T follicular helper cell (primary cell): ENCODE data around the gene SOS1.
A peak's percentile ranks its signal among the peaks of the same experiment; 100 is the strongest.
"Not testable (repeated sequence)": the region's sequence is repeated elsewhere in the genome, so short reads cannot be mapped to it uniquely, and the experiment has no call there.

Source experiments
- DNase-seq: peaks from one replicate; pipeline ENCODE4 v3.0.0-alpha.2; 2020; ENCODE audit warnings: low read depth
- total RNA-seq, 2 experiments: gene quantifications; one replicate each; lab custom pipeline; 2026; lab: John Stamatoyannopoulos, UW

SOS1 gene
- total RNA-seq: 64.9 to 321 reads per million in 2 experiments

DNA sequence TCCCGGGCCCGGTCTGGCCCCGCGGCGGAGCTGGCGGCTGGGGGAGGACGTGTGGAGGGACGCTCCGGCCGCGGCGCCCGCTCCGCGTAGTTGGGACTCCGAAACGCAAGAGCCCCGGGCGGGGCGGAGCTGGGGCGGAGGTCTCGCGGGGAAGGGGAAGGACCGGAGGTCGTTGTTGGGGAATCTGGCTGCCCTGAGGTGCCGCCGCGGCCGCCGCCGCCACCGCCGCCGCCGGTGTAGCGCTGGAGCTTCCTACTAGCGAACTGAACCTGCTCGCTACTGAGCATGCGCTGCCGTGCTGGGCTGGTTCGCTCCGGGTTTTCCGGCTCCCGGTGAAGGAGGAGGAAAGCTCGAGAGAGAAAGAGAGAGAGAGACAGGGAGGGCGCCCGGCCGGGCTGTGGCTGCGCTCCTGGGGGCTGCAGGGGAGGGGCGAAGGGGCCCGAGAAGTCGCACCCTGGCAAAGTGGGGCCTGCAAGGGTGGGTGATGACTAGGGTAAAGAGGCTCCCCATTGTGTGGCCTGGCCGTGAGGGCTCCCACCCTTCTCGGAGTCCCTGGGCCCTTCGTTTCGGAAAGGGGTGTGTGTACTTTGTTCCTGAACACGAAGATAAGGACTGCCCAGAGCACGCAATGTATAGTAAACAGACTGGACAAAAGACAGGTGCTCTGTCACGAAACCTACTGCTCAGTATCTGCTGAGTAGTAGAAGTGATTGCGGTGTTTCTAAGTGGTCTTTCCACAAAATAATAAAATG, at the start of gene SOS1:
TSS of gene SOS1 (minus strand) at position 281 of the 752 bp plus-strand sequence. CDS start 629 bp downstream, outside the sequence.
- peak; percentile 89 for DNase-seq

DNA sequence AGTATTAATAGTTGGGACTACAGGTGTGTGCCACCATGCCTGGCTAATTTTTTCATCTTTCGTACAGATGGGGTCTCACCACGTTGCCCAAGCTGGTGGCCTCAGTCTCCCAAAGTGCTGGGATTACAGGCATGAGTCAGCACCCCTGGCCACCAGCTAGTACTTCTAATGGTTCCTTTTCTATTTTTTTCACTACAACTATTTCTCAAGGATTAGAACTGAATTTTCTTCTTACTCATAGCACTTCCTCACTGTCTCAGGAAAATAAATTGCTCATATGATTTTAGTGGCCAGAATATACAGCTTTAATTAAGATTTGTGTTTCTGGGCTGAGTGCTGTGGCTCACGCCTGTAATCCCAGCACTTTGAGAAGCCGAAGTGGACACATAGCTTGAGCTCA, 43.2 kb upstream of the SOS1 start:
- DNase-seq: no peak

DNA sequence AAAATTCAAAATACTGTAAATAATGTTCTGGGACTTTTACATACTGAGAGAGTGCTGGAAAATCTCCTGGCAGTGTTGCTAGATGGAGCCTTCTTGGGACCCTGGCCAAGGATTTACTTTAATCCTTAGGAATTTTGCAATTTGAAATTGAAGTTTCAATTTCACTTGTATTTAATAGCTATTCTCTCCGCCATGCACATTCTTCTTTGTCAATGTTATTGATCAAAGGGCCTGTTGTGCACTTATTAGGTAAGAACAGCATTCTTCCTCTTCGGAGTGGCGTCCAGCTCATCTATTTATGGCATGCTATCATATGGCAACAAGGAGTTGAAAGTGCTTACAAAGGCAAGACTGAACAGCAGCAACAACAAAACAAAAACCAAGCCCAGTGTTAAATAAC, 40.1 kb upstream of the SOS1 start:
- DNase-seq: no peak

DNA sequence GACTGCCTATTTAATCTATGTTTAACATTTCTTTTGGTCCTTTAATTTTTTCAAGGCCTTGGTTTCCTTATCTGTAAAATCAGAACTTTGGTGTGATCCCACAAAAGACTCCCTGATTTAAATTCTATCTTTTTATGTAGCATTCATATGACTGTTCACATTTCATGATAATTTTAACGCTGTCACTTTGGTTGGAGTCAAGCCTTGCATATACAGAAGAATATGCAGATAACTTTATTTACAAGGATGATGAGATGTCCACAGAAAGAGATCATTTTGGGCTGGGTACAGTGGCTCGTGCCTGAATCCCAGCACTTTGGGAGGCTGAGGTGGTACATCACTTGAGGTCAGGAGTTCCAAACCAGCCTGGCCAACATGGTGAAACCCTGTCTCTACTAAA, 38.4 kb upstream of the SOS1 start:
- no peak for DNase-seq

DNA sequence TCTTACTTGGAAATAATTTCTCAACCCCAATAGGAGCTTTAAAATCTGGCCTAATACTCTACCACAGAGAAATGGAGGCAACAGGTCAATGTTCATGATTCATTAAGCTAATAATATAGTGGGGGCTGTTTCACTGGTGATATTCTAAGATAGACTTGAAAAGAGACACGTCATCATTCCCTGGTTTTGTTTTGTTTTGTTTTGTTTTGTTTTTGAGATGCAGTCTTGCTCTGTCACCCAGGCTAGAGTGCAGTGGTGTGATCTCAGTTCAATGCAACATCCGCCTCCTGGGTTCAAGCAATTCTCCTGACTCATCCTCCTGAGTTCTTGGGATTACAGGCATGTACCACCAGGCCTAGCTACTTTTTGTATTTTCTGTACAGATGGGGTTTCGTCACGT, 37.5 kb upstream of the SOS1 start:
- no peak for DNase-seq

DNA sequence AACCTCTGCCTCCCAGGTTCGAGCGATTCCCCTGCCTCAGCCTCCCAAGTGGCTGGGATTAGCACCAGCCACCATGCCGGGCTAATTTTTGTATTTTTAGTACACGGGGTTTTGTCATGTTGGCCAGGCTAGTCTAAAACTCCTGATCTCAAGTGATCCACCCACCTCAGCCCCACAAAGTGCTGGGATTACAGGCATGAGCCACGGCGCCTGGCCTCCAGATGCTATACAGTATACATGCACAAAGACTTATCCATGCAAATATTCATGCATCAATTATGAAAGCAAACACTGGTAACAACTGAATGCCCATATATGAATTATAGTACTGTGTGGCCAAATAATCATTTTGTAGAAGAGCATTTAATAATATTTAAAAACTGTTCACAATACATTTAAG, 36.0 kb upstream of the SOS1 start:
- no peak for DNase-seq

DNA sequence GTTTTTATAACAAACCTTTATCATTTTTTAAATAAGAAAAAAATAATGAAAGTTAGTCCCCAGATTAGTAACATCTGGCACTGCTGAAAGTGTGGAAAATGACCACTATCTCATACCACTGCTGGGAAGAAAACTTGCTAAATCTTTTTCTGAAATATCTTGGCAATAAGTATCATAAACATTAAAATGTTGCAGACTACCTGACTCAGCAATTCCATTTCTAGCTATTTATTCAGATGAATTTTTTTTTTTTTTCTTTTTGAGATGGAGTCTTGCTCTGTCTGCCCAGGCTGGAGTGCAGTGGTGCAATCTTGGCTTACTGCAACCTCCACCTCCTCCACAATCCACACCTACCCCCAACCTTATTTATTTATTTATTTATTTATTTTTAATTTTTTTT, 35.3 kb upstream of the SOS1 start:
- no peak for DNase-seq

DNA sequence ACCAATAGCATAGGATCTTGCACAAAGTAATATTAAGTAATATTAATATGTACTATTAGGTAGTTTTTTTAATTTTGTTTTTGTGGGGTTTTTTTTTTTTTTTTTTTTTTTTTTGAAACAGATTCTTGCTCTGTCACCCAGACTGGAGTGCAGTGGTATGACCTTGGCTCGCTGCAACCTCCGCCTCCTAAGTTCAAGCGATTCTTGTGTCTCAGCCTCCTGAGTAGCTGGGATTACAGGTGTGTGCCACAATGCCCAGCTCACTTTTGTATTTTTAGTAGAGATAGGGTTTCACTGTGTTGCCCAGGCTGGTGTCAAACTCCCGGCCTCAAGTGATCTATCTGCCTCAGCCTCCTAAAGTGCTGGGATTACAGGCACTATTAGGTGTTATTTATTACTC, 34.7 kb upstream of the SOS1 start:
- DNase-seq: not testable (repeated sequence)

DNA sequence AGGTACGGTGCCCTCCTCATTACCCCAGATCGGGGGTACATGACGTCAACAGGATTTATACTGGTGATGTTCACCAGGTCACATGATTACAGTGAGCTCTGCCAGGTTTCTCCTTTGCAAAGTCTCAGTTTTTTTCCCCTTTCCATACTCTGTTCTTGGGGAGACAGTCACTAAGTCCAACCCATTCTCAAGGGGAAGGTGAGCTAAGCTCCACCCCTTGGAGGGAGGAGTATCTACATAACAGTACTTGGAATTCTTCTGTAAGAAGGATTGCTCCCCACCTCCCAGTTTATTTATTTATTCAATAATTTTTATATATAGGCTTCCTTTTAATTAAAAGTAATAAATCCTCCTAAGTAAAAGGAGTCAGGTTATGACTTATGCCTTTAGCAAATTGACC, 34.1 kb upstream of the SOS1 start:
- DNase-seq: no peak

DNA sequence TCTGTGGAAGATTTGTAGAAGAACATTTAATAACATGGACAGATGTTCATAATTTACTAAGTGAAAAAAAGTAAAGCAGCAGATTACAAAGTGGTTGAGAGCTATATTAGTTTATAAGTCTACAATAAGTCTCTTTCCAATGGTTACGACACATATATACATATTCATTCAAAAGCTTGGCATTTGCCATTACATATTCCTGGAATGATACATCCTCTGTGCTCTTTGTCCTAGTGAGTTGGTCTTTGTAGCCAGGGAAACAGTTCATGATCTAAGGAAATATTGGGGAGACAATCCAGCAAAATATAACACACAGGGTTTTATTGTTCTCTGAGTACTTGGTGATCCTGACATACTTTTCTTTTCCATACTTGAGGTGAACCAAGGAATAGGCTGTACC, 32.5 kb upstream of the SOS1 start:
- no peak for DNase-seq

DNA sequence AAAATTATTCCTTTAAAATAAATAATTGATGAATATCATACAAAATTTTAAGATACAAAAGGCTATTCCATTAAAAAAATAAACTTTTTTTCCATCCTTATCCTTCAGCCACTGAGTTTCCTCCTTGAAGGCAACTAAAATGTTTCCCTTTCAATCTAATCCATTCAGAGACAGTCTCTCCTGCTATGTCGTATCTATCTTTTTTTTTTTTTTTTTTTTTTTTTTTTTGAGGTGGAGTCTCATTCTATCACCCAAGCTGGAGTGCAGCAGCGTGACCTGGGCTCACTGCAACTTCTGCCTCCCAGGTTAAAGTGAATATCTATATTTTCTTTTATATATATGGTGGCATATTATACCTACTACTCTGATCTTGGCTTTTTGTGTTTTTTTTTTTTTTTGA, 31.7 kb upstream of the SOS1 start:
- no peak for DNase-seq

DNA sequence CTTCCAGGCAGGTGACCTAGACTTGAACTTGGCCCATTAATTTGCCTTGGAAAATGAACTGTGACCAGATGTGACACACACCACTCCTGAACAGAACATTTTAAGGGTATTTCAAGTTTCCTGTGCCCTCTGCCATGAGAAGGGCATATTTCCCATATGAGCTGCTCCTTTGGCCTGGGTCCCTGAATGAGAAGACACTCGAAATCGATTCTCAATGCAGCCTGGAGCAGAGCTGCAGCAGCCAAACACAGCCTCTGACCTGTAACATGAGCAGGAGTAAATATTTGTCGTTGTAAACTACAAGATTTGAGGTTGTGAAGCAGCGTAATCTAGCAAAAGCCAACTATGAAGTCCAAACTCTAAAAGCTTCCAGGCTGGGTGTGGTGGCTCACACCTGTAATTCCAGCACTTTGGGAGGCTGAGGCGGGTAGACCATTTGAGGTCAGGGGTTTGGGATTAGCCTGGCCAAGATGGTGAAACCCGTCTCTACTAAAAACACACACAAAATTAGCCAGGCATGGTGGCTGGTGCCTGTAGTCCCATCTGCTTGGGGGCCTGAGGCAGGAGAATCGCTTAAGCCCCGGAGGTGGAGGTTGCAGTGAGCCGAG, 30.1 kb upstream of the SOS1 start:
- DNase-seq: no peak

DNA sequence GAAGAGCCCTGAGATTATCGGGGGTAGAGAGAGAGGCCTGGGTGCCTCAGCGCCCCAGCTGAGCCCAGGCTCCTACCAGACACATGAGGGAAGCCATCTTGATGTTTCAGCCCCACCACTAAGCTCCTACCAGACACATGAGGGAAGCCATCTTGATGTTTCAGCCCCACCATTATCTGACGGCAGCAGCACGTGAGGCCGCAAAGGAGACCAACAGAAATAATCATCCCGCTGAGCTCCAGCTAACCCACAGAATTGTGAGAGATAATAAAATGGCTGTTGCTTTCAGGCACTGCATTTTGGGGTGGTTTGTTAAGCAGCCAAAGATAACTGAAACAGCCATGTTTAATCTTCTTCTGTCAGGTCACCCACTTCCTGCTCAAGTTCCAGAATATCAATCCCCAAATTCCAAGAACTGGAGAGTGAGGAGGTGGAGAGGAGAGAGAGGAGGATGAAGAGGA, 29.3 kb upstream of the SOS1 start:
- DNase-seq: no peak

DNA sequence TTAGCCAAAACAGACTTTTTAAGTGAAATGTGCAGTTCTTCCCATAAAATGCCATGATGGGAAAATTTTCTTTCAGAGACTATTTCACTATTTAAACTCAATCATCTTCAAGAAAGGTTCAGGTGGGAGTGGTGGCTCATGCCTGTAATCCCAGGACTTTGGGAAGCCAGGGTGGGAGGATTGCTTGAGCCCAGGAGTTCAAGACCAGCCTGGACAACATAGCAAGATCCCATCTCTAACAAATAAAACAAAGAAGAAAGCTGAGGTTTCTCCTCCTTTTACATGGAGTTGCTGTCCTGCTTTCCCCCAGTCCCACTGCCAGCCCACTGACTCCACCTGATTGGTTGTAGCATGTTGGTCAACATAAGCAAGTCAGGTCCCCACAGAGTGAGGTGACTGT, 25.8 kb upstream of the SOS1 start:
- DNase-seq: no peak

DNA sequence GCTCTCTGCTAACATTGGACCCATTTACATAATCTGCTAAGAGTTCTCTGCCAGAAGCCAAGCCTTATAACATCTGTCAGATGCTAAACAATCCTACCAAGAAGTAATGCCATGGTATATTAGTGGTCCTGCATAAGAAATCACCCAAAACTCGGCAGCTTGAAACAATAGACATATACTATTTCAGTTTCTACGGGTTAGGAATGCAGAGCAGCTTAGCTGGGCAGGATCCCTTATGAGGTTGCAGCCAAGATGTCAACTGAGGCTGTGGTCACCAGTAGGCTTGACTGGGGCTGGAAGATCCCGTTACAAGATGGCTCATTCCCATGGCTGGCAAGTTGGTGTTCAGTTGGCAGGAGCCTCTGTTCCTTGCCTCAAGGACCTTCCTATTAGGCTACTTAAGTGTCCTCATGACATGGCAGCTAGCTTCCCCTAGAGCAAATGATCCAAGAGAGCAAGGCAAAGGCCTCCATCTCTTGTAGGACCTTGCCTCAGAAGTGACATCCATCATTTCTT, 25.1 kb upstream of the SOS1 start:
- no peak for DNase-seq

DNA sequence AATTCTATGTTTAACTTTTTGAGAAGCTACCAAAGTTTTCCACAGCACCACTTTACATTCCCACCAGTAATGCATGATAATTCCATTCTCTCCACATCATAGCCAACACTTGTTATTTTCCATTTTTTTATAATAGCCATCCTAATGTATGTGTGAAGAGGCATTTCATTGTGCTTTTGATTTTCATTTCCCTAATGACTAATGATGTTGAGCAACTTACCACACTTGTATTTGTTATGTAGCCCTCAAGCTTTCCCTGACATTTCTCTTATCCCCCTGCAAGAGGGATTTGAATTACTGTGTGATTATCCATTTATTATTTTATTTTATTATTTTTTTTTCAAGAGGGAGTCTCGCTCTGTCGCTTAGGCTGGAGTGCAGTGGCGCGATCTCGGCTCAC, 23.6 kb upstream of the SOS1 start:
- DNase-seq: no peak

DNA sequence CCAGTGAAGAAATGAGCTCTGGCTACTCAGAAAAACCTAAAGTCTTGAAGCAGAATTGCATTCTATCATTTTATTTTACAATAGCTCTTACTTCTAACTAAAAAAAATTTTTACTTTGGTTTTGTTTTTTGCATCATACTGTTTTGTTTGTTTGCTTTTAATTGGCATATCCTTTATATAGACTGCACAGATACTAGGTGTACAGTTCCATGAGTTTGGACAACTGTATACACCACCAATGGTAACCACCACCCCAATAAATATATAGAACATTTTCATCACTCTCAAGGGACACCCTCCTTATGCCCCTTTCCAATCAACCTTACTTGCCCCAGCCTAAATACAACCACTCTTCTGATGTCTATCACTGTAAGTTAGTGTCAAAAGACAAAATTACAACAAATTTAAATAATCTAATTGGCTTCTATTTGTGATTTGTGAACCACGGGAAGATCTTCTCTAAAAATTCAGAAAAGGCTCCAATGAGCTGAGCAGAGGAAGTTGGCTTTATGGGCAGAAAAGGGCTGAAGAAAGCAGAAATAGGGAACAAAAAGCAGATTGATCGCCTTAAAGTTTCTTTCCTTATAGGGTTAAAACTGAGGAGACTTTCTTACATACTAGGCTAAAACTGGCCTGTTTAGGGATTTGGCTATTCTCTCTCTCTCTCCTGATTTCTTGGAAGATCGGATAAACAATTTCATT, 22.2 kb upstream of the SOS1 start:
- DNase-seq: no peak

DNA sequence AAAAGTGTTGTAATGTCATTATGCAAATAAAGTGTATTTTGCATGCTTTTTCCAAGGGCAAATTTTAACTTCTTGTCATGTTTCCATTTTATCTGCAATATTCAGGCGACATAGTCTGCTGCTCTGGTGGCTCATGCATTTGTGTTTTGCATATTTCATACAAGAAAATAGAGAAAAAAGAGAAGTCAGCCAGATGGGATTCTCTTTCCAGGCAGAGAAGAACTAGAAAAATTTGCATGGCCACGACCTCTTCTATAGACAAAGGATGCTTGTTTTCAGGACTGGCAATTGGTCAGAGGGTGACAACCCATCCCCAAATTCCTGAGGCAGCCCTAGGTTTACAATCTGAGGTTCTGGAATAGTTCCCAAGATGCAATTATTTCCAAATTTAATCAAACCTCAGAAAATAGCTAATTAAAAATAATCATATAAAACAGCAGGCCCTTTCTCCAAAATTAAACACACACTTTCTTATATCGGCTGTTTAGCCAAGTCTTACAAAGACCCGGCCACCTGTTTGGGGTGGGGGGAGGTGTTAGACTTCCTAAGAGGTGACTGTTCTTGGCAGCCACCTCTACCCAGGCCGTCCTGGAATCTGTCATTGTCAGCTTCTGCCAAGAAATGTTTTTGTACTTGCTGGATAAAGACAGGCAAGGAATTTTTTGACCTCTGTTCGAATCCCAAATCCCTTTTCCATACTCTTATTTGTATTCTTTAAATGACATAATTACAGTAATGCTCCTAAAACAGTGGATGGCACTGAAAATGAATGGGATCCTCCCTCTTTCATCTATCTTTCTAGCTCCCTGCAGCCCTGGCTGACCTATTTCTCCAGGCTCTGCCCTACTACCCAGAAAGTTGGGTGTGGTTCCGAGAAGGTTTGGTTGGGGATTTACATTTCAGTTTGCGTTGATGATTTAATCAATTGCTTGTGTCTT, 20.8 kb upstream of the SOS1 start:
- no peak for DNase-seq

DNA sequence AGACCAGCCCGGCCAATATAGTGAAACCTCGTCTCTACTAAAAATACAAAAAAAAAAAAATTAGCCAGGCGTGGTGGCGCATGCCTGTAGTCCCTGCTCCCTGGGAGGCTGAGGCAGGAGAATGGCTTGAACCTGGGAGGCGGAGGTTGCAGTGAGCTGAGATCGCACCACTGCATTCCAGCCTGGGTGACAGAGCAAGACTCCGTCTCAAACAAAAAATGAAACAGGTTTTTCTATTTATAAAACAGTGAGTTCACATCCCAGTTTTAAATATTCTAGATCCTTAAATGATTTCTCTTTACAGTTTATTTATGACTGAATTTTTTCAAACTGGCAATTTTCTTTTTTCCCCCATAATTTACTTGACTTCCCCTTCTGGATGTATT, 20.1 kb upstream of the SOS1 start:
- DNase-seq: not testable (repeated sequence)

DNA sequence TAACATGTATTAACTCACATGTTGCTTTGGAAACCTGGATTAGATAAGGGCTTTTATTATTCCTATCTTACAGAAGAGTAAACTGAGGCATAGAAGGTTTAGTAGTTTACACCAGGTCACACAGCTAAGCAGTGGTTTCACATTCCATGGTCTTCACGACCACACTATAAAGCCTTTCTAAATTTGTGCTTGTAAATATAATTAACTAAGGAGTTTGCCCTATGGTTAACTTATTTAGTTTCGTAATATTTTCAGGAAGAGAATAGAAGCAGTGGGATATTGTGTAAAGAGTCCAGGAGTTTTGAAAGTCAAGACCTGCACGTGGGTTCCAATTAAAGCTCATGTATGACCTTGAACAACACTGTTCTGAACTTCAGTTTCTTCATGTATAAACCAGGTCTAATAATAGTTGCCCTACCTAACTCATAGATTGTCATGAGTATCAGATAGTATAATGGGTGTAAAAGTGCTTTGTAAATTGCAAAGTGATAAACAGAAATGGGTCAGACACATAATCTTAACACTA, 19.5 kb upstream of the SOS1 start:
- DNase-seq: no peak

DNA sequence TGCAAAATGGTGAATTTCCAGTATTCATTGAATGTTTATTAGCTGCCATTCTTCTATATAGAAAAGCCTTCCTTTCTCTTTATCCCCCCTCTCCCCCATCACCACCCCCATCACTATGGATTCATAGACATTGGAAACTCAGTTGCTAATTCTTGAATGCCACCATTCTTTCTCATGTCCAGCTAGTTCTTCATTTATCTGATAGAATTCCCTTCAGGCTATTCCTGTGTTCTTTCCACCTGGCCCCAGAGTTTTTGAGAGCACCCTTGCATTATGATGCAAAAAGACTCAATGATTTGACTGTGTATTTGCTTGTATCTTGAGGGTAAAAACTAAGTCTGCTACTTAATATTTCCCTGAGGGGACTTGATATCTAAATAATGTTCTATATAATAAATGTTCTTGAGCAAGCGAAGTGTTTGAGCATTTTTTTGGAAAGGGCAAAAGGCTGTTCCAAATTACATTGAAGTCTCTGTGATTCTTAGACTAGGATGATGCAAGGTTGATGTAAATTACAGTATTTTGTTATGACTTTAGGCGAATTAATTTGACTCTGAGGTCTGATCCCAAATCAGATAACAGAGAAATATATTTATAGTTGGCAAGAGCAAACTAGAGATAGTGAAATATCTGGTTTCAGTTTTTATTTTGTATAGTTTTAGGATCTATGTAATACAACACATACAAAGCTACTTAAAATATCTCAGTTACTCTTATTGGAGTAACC, 18.8 kb upstream of the SOS1 start:
- DNase-seq: no peak
